Memory B cell (primary cell): ENCODE results near the gene PARG.
"Not testable (repeated sequence)": the region's sequence is repeated elsewhere in the genome, so short reads cannot be mapped to it uniquely, and the experiment has no call there.

Experiments used
- ATAC-seq: fragments of 150-1000 bp; cut with Tn5 transposase; 2 replicates; pipeline ENCODE4 v1.10.0; 2021; ENCODE audit warnings: low read depth, mild to moderate bottlenecking, moderate library complexity
- DNase-seq, 2 donors: peaks; one replicate each; pipeline ENCODE4 v3.0.0; 2022; ENCODE audit warnings: low spot score in 2 of 2
- H3K27ac Mint-ChIP-seq: one replicate; pipeline ENCODE4 v1.8.0; 2022; ENCODE audit warnings: mild to moderate bottlenecking, moderate library complexity, mixed read lengths
- H3K27me3 Mint-ChIP-seq: one replicate; pipeline ENCODE4 v1.8.0; 2022; ENCODE audit warnings: mixed read lengths
- H3K36me3 Mint-ChIP-seq: one replicate; pipeline ENCODE4 v1.8.0; 2022; ENCODE audit warnings: mild to moderate bottlenecking, mixed read lengths
- H3K4me1 Mint-ChIP-seq: one replicate; pipeline ENCODE4 v1.8.0; 2022; ENCODE audit warnings: mixed read lengths
- H3K4me3 Mint-ChIP-seq: one replicate; pipeline ENCODE4 v1.8.0; 2022; ENCODE audit warnings: mild to moderate bottlenecking, moderate library complexity, mixed read lengths
- H3K9me3 Mint-ChIP-seq: one replicate; pipeline ENCODE4 v1.8.0; 2022; ENCODE audit warnings: mixed read lengths

The PARG gene

DNA sequence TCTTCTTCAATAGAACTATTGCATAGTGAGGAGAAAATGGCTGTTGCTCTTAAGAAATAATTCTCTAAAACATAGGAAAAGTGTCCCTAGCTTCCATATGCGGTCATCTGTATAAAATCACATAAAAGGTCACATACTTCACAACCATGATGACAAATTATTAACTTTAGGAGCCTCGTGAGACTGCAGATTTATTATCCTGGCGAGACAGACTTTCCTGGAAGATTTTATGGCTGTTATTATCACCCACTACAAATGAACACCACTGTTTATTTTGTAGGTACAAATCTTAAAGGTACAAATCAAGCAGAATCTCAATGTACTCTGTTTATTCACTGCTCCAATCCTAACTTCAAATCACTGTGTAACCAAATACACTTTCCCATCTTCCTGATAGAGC is 70.4 kb downstream of the PARG start:
- H3K4me1 Mint-ChIP-seq, H3K27ac Mint-ChIP-seq, H3K27me3 Mint-ChIP-seq, H3K4me3 Mint-ChIP-seq, ATAC-seq, H3K9me3 Mint-ChIP-seq, DNase-seq, H3K36me3 Mint-ChIP-seq: not testable (repeated sequence)

- H3K36me3 Mint-ChIP-seq, H3K27ac Mint-ChIP-seq, H3K4me1 Mint-ChIP-seq, H3K4me3 Mint-ChIP-seq, H3K27me3 Mint-ChIP-seq, DNase-seq, H3K9me3 Mint-ChIP-seq, ATAC-seq: not testable (repeated sequence)
Measured at GRCh38 chr10:49859933-49860332, 81.9 kb downstream of the PARG start.

DNA sequence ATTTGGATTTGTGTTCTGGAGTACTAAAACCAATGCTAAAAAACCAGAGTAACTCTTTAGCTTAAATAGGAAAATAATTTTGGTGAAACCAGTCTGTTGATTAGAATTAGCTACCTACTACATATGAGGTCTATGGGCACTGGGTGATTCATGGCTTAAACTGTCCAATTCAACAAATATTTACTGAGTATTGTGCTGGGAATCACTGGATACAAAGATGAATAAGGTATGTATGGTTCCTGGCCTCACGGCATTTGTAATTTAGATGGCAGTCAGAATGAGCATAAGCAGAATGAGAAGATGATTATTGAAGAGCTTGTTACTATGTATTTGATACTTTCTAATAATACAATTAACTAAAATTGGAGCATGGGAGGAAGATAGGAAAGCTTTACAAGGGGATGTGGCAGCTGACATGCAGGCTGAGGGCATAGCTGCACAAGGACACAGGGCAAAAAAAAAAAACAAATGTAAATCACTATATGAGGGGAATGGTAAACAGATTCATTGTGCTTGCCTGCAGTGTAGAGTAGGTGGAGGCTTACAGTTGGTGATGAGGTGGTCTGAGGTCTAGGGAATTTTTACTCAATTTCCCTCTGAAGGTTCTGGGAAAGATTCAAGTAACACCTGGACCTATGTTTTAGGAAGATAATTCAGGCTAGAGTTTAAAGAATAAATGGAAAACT is 83.0 kb downstream of the PARG start:
- H3K36me3 Mint-ChIP-seq, H3K27me3 Mint-ChIP-seq, H3K9me3 Mint-ChIP-seq, H3K4me3 Mint-ChIP-seq, ATAC-seq, H3K4me1 Mint-ChIP-seq, H3K27ac Mint-ChIP-seq, DNase-seq: not testable (repeated sequence)

- not testable (repeated sequence) for H3K36me3 Mint-ChIP-seq, H3K27me3 Mint-ChIP-seq, H3K27ac Mint-ChIP-seq, H3K4me1 Mint-ChIP-seq, H3K9me3 Mint-ChIP-seq, H3K4me3 Mint-ChIP-seq, DNase-seq, ATAC-seq
Measured at GRCh38 chr10:49849520-49849919, 92.3 kb downstream of the PARG start.

- Mint-ChIP-seq H3K36me3 (peaks cover 23% of the 10 kb centered on the region), H3K4me1 (no peaks in the 10 kb centered on the region), H3K27me3 (no peaks in the 10 kb centered on the region), H3K4me3 (no peak overlapping the region), H3K9me3 (no peaks in the 10 kb centered on the region), H3K27ac (no peak overlapping the region)
- no peak for DNase-seq
- ATAC-seq = no peak
Measured at GRCh38 chr10:49844775-49845595, 96.8 kb downstream of the PARG start.

- H3K4me1 Mint-ChIP-seq, H3K27ac Mint-ChIP-seq, H3K9me3 Mint-ChIP-seq, DNase-seq, H3K4me3 Mint-ChIP-seq, ATAC-seq, H3K27me3 Mint-ChIP-seq: not testable (repeated sequence)
- peaks cover 26% of the 10 kb centered on the region for H3K36me3 Mint-ChIP-seq
Measured at GRCh38 chr10:49842333-49842628, 99.5 kb downstream of the PARG start.

GRCh38 chr10:49841615-49842332 is 100.1 kb downstream of the PARG start:
- DNase-seq (no peak), ATAC-seq (no peak)
- Mint-ChIP-seq H3K9me3 (no peaks in the 10 kb centered on the region), H3K36me3 (peaks cover 26% of the 10 kb centered on the region), H3K27me3 (no peaks in the 10 kb centered on the region), H3K27ac (no peak overlapping the region), H3K4me3 (no peak overlapping the region), H3K4me1 (no peaks in the 10 kb centered on the region)

- Mint-ChIP-seq H3K9me3 (no peaks in the 10 kb centered on the region), H3K27ac (no peak overlapping the region), H3K36me3 (peaks cover 16% of the 10 kb centered on the region), H3K4me3 (no peak overlapping the region), H3K4me1 (no peaks in the 10 kb centered on the region), H3K27me3 (no peaks in the 10 kb centered on the region)
- DNase-seq = no peak
- no peak for ATAC-seq
Measured at GRCh38 chr10:49837685-49838084, 104.1 kb downstream of the PARG start.

- no peaks in the 10 kb centered on the region for H3K27me3 Mint-ChIP-seq
Measured at GRCh38 chr10:49837051-49837478, 104.8 kb downstream of the PARG start.

GRCh38 chr10:49834976-49835375 is 106.9 kb downstream of the PARG start:
- Mint-ChIP-seq H3K4me1 (no peaks in the 10 kb centered on the region), H3K9me3 (no peaks in the 10 kb centered on the region), H3K27ac (no peak overlapping the region), H3K27me3 (no peaks in the 10 kb centered on the region), H3K4me3 (no peak overlapping the region), H3K36me3 (peaks cover 22% of the 10 kb centered on the region)
- ATAC-seq (no peak), DNase-seq (no peak)

More at GRCh38 chr10:49837051-49837478, 104.8 kb downstream of the PARG start:
- Mint-ChIP-seq H3K9me3 (no peaks in the 10 kb centered on the region), H3K36me3 (peaks cover 20% of the 10 kb centered on the region), H3K4me1 (no peaks in the 10 kb centered on the region), H3K4me3 (no peak overlapping the region), H3K27ac (no peak overlapping the region)
- ATAC-seq (no peak), DNase-seq (no peak)

DNA sequence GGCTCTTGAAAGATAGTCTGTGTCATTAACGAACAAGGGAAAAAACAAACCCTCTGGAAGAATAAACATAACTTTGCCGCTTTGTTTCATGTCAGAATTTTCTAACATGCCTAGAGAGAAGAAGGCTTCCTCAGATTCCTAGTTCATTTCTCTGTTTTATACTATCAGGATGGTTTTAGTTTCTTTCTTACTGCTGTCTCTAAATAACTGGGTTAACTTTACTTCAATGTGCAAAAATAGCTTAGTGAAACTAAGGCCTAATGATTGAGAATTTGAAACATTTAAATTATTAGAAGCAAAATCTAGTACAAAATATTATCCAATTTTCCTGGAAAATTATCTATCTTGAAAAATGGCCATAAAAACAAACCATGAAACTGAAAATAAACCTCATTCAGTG is 107.6 kb downstream of the PARG start:
- Mint-ChIP-seq H3K4me3 (no peak overlapping the region), H3K9me3 (no peaks in the 10 kb centered on the region), H3K27me3 (no peaks in the 10 kb centered on the region), H3K4me1 (no peaks in the 10 kb centered on the region), H3K27ac (no peak overlapping the region), H3K36me3 (peaks cover 23% of the 10 kb centered on the region)
- no peak for ATAC-seq
- no peak for DNase-seq

GRCh38 chr10:49833168-49833567 is 108.7 kb downstream of the PARG start:
- H3K27me3 Mint-ChIP-seq = no peaks in the 10 kb centered on the region
- H3K27ac Mint-ChIP-seq = no peak overlapping the region
- ATAC-seq = no peak
- no peaks in the 10 kb centered on the region for H3K4me1 Mint-ChIP-seq
- no peaks in the 10 kb centered on the region for H3K9me3 Mint-ChIP-seq
- H3K36me3 Mint-ChIP-seq = peaks cover 23% of the 10 kb centered on the region
- no peak overlapping the region for H3K4me3 Mint-ChIP-seq
- no peak for DNase-seq

DNA sequence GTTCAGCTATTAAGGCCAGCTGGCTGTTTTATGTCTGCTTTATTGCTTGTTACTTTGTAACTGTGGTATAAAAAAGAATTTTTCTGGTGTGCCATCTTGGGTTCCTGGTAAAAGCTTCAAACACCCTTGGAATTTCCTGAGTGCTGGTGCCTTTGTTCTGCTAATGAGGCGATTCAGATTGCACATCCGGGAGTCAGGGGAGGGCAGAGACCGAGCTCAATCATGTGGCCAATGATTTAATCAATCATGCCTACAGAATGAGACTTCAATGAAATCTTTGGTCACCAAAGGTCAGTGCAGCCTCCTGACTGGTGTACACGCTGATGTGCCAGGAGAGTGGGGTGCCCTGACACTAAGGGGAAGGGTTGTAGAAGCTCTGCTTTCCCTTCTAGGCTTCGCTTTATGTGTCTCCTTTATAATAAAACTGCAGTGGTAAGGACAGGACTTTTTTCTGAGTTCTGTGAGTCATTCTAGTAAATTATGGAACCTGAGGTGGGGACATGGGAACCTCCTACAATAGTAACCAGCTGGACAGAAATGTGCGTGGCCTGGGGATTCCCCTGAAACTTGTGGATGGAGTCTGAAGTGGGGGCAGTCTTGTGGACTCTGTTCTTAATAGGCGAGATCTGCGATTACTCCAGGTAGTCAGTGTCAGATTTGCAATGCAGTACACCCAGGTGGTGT is 110.3 kb downstream of the PARG start:
- no peak for DNase-seq
- Mint-ChIP-seq H3K36me3 (peaks cover 32% of the 10 kb centered on the region), H3K4me1 (peaks cover 4% of the 10 kb centered on the region), H3K27me3 (no peaks in the 10 kb centered on the region), H3K27ac (no peak overlapping the region), H3K4me3 (no peak overlapping the region), H3K9me3 (no peaks in the 10 kb centered on the region)
- ATAC-seq = no peak

DNA sequence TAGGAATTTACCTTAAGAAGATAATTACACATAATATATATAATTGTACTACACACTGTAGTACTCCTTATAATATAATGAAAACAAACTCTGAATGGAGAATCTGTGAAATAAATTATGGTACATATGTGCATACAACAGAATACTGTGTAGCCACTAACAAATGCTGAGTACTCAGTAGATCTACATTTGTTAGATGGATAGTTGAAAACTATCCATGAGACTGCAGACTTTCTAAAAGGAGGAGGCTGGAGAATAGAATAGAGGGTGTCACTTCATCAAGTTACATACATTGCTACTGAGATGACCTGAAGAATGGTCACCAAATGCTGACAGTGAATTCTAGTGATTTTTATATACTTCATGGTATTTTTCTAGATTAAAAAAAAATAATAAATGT is 111.0 kb downstream of the PARG start:
- Mint-ChIP-seq H3K36me3 (peaks cover 36% of the 10 kb centered on the region), H3K27ac (no peak overlapping the region), H3K4me1 (peaks cover 4% of the 10 kb centered on the region), H3K27me3 (no peaks in the 10 kb centered on the region), H3K9me3 (no peaks in the 10 kb centered on the region), H3K4me3 (no peak overlapping the region)
- DNase-seq (no peak), ATAC-seq (no peak)
